ENCODE measurements around the gene ABHD12B. TPM values are rescaled to one million over a fixed set of nuclear protein-coding genes. Genes with fewer than 3 reads are reported as not detected.
"Not testable (repeated sequence)": the region's sequence is repeated elsewhere in the genome, so short reads cannot be mapped to it uniquely, and the experiment has no call there.

ABHD12B gene
- total RNA-seq, 1 donor from 2014 or later: not detected

- intact Hi-C loops (cut with micrococcal nuclease): no loop called here
Observed at GRCh38 chr14:50882932-50883826, 11.3 kb downstream of the ABHD12B start.

DNA sequence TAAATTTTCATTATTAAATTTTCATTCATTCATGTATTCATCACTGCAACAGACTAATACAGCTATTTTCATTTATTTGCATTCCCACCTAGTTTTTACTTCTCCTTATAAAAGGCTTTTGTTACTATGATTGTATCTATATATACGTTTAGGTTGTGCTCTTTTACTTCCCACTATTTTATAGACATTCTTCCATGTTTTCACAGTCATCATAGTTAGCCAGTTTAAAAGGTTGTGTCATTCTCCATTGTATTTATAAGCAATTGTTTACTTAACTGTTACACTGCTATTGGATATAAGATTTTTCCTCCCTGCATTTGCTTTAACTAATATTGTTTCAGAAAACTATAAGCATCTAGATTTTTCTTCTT is 12.0 kb downstream of the ABHD12B start:
- intact Hi-C loops (cut with micrococcal nuclease): no loop called here

DNA sequence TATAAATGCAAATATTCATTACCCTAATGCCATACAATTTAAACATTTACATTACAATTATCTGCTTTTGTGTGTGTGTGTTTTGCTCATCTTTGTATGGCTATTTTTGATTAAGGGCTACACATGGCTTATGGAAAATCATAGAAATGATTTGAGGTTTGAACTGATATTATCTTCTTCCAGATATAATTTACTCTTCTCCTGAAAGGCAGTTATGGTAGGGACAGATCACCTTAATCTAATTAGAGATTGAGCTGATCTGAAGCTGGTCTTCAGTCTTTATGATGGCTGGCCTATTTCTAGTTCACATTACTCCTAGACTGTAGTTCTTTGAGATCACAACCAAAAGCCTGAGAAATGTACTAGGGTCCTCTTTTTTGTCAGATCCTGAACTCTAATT is 15.6 kb downstream of the ABHD12B start:
- intact Hi-C loops (cut with micrococcal nuclease): no loop called here

- intact Hi-C loops (cut with micrococcal nuclease): no loop called here
Observed at GRCh38 chr14:50892255-50892654, 20.4 kb downstream of the ABHD12B start.

DNA sequence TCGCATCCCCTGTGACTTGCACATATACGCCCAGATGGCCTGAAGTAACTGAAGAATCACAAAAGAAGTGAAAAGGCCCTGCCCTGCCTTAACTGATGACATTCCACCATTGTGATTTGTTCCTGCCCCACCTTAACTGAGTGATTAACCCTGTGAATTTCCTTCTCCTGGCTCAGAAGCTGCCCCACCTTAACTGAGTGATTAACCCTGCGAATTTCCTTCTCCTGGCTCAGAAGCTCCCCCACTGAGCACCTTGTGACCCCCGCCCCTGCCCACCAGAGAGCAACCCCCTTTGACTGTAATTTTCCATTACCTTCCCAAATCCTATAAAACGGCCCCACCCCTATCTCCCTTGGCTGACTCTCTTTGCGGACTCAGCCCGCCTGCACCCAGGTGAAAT is 24.6 kb downstream of the ABHD12B start:
- intact Hi-C loops (cut with micrococcal nuclease): not testable (repeated sequence)

- intact Hi-C loops (cut with micrococcal nuclease): not testable (repeated sequence)
Observed at GRCh38 chr14:50897005-50897404, 25.2 kb downstream of the ABHD12B start.

DNA sequence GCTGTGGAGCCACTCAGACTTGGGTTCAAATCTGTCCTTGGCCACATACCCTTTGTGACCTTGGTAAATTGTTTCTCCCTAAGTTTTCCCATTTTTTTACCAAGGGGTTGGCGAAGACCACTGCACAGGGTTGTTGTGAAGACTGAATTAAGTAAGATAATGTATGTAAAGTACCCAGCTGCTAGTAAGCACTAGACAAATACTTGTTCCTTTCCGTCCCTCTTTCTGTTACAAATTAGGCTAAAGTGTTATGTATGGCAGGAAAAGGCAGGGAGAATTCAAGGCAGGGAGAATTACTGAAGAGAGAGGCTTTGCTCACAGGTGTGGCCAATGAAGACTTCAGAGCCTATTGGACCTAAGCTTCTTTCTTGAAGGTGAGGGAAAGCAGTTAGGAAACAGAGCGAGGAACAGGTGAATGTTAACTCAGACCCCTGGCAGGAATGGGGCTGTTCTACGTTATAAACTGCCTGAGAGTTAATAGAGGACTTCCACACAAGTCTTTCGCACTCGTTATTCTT is 25.9 kb downstream of the ABHD12B start:
- intact Hi-C loops (cut with micrococcal nuclease): no loop called here

- intact Hi-C loops (cut with micrococcal nuclease): no loop called here
Observed at GRCh38 chr14:50901361-50901760, 29.5 kb downstream of the ABHD12B start.

DNA sequence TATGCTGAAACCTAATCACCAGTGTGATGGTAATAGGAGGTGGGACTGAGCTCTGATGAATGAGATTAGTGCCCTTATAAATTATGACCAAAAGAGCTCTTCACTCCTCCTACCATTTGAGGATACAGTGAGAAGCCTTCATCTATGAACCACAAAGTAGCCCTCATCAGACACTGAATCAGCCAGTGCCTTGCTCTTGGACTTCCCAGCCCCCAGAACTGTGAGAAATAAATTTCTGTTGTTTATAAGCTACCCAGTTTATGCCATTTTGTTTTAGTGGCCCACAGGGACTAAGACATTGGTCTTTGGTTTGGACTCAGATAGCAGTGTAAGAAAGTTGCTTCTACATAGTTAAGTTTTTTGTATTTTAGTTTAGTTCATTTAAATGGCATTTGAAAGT is 32.9 kb downstream of the ABHD12B start:
- intact Hi-C loops (cut with micrococcal nuclease): no loop called here

DNA sequence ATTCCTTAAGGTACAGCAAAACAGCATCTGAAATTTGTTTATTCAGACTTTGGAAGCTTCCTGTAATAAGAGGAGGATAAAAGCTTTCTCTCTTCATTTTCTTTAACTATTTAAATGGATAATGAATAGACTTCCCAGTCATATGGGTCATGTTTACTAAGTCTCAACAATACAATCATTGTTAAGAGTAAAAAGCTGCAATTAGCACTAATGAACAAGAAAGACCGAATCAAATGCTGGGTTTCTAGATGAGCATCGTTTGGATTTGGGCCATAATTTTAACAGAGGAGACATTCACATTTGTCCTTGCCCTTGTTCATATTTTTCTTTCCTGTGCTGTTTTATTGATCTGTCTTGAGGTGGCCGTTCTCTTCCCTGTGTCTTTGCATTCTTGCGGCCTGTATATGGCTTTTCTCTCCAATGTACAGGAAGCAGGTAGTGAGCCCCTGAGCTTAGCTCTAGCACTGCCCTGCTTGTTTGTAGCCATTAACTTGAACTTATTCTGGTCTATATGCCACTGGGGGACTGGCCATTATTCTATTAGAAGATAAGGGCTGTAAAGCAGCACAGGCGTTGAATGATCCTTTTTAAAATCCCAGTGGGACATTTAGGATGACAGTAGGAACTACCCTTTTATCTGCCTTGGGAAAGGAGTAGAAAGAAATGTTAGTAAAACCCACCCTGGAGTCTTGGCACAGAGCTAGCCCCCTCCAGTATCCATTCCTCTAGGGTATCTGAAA is 34.6 kb downstream of the ABHD12B start:
- intact Hi-C loops (cut with micrococcal nuclease): no loop called here

- intact Hi-C loops (cut with micrococcal nuclease): no loop called here
Observed at GRCh38 chr14:50910495-50911420, 38.9 kb downstream of the ABHD12B start.

DNA sequence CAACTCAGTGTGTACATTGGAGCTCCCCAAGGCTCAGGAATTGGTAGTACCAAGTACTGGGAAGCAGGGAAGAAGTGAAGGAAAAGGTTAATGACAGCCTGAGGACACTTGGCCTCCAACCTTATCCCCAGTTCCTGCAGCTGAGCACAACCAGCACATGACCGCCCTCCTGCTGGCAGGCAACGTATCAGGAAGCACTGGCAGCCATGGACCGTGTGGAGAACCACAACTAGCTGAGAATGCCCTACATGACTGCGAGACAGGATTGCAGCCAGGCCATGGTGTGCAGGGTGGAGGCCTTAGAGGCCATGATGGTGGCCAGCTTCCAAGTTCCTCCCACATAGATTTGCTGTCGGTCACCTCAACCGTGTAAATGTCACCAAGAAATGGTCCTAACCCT is 45.6 kb downstream of the ABHD12B start:
- intact Hi-C loops (cut with micrococcal nuclease): no loop called here

DNA sequence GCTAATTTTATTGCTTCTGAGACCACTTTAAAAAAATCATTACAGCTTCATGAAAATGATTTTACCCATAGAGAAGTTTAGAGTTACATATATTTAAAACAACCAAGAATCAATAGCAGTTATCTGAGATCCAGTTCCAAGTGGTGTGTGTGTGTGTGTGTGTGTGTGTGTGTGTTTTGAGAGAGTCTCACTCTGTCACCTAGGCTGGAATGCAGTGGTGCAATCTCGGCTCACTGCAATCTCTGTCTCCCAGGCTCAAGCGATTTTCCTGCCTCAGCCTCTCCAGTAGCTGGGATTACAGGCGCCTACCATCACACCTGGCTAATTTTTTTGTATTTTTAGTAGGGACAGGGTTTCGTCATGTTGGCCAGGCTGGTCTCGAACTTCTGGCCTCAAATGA is 47.7 kb downstream of the ABHD12B start:
- intact Hi-C loops (cut with micrococcal nuclease): not testable (repeated sequence)

GRCh38 chr14:50920482-50921230 is 48.8 kb downstream of the ABHD12B start:
- intact Hi-C loops (cut with micrococcal nuclease): no loop called here

GRCh38 chr14:50922803-50923202 is 51.0 kb downstream of the ABHD12B start:
- intact Hi-C loops (cut with micrococcal nuclease): no loop called here

DNA sequence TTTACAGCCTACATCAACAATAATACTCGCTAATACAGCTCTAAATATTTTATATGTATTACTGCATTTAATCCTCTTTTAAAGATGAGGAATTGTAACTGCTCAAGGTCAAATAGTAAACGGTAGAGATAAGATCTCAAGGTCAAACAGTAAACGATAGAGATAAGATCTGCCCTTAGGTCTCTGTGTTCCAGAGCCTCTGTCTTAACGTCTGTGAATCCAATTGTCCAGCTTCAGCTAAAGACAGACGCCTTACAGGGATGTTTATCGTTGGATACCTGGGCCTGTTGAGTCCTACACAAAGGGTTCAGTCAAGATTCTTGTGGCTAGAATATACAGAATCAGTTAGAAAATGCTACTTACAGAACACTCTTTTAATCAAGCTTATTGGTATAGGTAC is 52.4 kb downstream of the ABHD12B start:
- intact Hi-C loops (cut with micrococcal nuclease): no loop called here

DNA sequence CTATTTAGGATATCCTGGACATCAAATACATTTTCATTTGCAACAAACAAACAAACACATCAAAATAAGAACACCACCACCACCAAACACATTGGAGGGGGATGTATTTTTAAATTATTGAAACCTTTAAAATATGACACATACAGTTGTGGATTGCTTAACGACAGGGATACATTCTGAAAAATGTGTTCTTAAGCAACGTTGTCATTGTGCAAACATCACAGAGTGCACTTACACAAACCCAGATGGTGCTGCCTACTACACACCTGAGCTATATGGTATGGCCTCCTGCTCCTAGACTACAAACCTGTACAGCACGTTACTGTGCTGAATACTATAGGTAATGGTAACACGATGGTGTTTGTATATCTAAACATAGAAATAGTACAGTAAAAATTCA is 53.0 kb downstream of the ABHD12B start:
- intact Hi-C loops (cut with micrococcal nuclease): no loop called here

GRCh38 chr14:50926851-50927386 is 55.1 kb downstream of the ABHD12B start:
- intact Hi-C loops (cut with micrococcal nuclease): no loop called here

- intact Hi-C loops (cut with micrococcal nuclease): no loop called here
Observed at GRCh38 chr14:50928002-50928635, 56.3 kb downstream of the ABHD12B start.

DNA sequence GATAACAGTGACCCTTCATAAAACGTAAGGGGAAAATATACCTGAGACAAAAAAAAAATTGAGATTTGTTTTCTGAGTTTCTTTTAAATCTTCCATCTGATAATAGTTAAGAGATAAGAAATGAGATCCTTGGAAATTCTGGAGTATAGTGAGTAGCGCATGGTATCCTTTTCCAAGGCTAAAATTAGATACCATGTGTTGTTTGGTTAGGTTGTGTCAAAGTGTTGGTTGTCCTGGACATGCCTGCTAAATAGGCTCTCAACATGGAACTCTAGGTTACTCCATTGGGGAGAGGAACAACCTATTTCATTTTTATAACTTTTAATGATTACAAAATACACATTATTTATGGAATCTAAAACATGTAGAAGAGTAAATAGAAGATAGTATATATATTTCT is 57.7 kb downstream of the ABHD12B start:
- intact Hi-C loops (cut with micrococcal nuclease): no loop called here
